Umbilical cord (tissue), 2 donors: ENCODE data around the gene HLA-DMB. TPM values are rescaled to one million over a fixed set of nuclear protein-coding genes. Genes with fewer than 3 reads are reported as not detected.
A peak's percentile ranks its signal among the peaks of the same experiment; 100 is the strongest.

Experiments used
- DNase-seq: peaks from one replicate; pipeline ENCODE4 v3.0.0-alpha.2; 2015; ENCODE audit warnings: low spot score
- total RNA-seq: library from RNA; depleted of rRNA; stranded (reverse); fragments of >200 nt; gene quantifications from one replicate; pipeline ENCODE4 v1.2.3, GENCODE V29; 2014; ENCODE audit warnings: low replicate concordance; ENCODE audit not compliant: insufficient read depth

The HLA-DMB gene
- 10.1 TPM for total RNA-seq

DNA sequence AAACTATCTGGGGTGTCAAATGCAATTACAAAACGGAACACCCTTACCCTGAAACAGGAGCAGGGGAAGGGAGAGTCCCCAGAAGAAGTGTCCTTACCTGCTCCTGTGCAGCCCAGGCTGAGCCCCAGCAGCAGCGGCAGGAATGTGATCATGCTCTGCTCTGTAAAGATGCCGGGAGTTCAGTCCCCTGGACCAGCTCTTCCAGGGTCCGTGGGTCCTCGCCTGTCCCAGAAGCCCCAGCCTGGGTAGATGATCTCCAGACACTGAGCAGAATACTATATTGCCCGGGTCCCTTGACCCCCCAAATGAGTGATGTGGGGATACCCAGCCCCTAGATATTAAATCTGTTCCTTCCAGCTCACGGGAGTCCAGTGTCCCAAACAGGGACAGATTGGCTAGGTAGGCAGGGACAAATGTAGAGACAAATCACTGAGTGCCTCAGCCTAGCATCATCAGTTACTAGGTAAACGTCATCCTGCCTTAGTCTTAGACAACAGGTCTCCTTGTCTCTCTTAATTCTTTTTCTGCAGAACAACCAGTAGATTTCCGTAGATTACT is at the start of gene HLA-DMB:
TSS of gene HLA-DMB (minus strand) at position 373 of the 558 bp plus-strand sequence. CDS start at position 152, 221 bp downstream.
- DNase-seq: peak; percentile 85

DNA sequence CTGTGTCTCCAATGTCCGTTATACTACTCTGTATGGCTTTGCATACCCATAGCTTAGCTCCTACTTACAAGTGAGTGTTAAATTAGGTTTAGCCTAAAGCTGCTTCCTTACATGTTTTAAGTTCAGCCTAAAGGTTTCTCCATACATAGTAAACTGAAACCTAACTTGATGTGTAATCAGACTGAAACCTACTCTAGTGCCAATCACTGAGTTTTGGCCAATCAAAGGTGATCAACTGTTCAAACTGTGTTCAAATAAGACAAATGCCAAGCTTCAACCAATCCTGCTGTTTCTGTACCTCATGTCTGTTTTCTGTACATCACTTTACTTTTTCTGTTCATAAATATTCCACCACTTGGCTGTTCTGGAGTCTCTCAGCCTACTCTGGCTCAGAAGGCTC is 48.5 kb upstream of the HLA-DMB start:
- no peak for DNase-seq

DNA sequence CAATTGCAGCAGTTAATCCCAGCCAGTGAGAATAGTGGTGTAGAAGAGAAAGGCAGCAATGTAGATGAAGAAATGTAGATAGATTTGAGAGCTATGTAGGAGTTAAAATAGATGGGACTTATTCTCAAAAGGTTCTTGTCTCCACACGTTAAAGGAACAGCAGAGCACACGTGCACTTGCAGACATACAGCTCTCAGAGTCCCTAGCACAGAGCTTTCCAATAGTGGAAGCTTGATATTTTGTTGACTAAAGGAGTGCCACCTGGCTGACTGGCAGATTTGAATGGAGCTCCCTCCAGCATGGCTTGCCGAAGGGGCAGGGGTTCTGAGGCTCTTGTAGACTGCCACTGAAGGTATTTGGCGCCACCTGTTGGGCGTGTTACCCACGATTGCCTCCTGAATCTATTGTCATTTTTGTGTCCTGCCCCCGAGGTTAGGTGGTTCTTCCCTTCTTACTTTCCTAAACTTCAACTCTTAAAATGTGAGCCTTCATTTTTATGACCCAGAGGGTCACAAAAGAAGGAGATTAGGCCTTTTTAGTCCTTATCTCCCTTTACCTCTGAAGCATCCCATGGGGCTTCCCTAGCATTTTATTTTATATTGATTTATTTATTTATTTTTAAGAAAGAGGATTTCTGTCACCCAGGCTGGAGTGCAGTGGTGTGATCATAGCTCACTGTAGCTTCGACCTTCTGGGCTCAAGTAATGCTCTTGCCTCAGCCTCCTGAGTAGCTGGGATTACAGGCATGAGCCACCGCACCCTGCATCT is 44.0 kb upstream of the HLA-DMB start:
- DNase-seq: peak; percentile 86

DNA sequence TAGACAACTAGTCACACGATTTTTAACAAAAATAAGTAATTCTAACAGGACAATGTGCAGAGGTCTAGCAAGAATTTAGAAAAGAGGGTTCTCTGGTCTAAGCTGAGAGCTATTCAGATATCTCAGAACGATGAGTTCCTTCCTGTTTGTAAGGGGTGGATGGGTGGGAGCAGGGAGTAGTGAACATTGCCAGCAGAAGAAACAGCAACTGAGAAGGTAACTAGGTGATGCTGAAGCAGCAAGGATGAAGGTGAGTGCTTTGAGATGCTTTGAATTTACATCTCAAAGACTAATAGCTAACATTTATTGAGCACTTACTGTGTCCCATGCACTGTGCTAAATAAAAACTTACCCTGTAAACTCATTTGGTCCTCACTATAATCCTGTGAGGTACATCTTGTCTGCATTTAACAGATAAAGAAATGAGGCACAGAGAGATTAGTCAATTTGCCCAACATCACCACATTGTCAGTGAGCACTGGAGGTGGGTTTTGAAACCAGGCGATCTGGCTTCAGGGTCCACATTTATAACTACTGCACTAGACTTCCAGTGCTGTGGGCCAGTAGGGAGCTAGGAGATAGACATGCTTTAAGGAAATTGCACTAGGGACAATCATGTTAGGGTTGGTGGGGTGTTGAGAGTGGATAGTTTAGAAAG is 43.3 kb upstream of the HLA-DMB start:
- no peak for DNase-seq

DNA sequence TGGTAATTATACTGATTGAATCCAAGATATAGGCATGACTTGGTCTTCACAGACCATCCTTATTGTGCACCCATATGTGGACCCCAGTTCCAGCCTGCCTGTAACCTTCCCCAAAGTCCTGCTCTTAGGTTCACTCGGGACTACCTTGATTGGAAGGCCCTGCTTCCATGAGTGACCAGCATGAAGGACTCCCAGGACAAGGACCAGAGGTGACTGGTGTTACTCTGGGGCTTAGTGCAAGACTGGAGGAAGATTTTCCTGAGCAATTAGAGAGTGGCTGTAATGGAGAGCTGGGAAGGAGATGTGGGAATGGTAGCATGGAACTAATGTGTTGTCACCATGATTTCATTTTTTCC is 42.6 kb upstream of the HLA-DMB start:
- DNase-seq: no peak

DNA sequence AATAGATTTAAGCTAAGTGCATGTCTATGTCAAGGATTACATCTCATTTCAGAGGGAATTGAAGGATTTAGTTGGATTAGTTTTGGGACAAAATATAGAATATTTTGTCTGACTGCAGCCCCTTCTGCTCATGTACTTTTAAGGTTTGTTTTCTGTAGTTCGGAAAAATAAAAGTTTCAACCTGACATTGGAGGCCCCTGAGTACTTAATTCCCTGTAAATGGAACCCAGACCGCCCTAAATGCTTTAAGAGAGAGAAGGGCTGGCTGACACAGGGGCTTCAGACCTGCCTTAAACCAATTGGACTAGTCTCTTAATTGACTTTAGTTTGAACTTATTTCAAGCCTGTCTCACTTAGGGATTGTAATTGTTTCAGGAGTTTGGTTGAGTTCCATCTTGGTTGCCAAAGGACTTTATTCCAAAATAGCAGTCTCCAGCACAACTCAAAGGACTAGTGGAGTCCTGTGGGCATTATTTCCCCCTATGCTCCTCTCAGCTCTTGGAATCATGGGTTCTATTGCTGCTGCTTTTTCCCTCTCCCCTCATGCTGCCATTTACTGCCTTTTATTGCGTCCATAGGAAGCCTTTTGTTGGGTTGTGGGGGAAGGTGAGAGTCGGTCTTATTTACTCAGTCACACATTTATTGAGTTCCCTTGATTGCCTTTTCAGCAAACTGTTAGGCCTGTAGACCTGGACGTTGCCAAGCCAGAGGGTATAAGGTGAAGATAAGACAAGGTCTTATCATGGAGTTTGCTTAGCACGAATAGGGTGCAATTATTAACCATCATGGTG is 42.1 kb upstream of the HLA-DMB start:
- no peak for DNase-seq

DNA sequence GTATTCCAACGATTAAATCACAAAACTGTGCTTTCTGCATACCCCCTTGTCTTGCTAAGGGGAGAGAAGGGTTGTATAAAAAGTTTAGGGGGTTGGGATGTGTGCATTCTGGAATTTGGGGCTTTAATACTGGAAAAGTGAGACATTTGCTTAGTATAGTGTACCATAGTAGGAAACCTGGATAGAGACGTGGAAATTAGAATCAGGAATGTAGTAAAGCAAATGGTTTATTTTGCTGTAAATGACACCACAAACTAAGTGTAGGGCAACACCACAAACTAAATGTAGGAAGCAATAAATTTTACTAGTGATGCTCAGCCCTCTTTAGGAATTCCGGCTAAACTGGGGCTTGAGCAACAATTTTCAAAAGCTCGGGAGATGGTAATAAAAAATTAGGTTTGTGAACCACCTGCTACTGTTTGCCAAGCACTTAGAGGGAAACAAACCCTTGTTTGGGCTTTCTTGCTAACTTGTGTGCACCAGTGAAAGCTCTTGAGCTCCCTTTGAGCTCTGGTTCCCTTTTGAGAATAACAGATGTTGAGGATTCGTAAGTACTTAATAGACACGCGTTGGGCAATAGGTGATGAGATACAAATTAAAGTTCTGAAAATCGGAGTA is 41.4 kb upstream of the HLA-DMB start:
- no peak for DNase-seq

DNA sequence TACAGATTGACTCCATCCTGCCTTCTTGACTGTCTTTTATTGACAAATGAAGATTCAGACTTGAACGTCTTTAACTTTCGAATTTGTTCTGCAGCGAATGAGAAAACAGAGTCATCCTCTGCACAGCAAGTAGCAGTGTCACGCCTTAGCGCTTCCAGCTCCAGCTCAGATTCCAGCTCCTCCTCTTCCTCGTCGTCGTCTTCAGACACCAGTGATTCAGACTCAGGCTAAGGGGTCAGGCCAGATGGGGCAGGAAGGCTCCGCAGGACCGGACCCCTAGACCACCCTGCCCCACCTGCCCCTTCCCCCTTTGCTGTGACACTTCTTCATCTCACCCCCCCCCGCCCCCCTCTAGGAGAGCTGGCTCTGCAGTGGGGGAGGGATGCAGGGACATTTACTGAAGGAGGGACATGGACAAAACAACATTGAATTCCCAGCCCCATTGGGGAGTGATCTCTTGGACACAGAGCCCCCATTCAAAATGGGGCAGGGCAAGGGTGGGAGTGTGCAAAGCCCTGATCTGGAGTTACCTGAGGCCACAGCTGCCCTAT is 39.7 kb upstream of the HLA-DMB start:
- no peak for DNase-seq

DNA sequence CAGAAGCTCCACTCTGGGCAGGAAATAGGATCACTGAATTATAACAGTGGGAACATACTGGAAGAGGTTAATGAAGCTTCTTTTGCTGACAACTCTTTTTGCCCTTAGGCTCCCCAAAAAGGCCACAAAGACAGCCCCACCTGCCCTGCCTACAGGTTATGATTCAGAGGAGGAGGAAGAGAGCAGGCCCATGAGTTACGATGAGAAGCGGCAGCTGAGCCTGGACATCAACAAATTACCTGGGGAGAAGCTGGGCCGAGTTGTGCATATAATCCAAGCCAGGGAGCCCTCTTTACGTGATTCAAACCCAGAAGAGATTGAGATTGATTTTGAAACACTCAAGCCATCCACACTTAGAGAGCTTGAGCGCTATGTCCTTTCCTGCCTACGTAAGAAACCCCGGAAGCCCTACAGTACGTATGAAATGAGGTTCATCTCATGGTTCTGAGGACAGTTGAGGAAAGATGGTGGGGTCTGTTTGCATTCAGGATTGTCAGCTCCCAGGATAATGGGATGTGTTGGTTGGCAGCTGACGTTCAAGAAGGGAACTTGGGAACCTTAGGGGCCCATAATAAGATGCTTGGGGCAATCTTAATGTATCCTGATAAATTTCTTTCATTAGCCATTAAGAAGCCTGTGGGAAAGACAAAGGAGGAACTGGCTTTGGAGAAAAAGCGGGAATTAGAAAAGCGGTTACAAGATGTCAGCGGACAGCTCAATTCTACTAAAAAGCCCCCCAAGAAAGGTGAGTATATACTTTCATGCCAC is 39.1 kb upstream of the HLA-DMB start:
- DNase-seq: no peak

DNA sequence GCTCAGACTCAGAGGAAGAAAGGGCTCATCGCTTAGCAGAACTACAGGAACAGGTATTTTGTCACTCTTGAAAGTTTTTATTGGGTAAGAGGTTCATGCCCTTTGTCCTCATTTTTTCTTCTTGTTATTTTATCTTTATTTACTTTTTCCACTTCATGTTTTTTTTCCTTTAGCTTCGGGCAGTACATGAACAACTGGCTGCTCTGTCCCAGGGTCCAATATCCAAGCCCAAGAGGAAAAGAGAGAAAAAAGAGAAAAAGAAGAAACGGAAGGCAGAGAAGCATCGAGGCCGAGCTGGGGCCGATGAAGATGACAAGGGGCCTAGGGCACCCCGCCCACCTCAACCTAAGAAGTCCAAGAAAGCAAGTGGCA is 37.1 kb upstream of the HLA-DMB start:
- DNase-seq: no peak

DNA sequence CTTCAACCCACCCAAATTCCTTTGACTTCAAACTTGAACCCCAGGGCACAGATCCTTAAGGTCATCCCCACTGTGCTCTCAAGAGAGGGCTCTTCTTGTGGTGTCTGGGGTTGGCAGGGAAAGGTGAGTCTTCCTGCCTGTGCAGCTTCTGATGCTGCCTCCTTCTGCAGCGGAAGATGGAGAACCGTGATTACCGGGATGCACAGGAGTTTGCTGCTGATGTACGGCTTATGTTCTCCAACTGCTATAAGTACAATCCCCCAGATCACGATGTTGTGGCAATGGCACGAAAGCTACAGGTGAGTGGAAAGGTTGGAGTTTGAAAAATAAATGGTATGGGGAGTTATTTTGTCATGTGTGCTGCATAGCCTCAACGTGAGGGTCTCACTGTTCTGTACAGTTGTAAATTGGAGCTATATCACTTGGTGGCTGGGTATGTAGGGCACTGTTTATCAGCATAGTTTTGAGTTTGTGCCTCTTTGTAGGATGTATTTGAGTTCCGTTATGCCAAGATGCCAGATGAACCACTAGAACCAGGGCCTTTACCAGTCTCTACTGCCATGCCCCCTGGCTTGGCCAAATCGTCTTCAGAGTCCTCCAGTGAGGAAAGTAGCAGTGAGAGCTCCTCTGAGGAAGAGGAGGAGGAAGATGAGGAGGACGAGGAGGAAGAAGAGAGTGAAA is 36.6 kb upstream of the HLA-DMB start:
- DNase-seq: no peak

DNA sequence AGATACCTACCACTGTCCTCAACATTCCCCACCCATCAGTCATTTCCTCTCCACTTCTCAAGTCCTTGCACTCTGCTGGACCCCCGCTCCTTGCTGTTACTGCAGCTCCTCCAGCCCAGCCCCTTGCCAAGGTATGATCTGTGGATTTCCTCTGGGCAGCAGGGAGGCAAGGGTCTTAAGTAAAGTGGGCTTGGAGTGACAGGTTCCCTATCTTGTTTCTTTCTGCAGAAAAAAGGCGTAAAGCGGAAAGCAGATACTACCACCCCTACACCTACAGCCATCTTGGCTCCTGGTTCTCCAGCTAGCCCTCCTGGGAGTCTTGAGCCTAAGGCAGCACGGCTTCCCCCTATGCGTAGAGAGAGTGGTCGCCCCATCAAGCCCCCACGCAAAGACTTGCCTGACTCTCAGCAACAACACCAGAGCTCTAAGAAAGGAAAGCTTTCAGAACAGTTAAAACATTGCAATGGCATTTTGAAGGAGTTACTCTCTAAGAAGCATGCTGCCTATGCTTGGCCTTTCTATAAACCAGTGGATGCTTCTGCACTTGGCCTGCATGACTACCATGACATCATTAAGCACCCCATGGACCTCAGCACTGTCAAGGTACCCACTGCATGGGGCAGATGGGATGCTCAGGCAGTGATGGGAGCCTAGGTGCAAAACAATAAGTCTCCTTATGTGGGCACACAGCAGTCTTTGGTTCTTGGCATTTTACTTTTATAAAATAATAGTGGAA is 35.7 kb upstream of the HLA-DMB start:
- DNase-seq: no peak

DNA sequence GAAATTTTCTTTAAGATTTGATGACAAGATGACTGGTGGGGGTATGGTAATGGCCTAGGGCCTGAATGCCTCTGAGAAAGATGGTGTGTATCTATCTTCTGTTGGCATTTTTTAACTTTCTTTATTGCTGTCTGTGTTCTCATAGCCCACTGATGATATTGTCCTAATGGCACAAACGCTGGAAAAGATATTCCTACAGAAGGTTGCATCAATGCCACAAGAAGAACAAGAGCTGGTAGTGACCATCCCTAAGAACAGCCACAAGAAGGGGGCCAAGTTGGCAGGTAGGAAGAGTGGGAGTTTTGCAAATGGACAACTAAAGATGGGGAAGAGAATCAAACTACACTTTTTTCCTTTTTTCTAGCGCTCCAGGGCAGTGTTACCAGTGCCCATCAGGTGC is 35.1 kb upstream of the HLA-DMB start:
- DNase-seq: no peak

DNA sequence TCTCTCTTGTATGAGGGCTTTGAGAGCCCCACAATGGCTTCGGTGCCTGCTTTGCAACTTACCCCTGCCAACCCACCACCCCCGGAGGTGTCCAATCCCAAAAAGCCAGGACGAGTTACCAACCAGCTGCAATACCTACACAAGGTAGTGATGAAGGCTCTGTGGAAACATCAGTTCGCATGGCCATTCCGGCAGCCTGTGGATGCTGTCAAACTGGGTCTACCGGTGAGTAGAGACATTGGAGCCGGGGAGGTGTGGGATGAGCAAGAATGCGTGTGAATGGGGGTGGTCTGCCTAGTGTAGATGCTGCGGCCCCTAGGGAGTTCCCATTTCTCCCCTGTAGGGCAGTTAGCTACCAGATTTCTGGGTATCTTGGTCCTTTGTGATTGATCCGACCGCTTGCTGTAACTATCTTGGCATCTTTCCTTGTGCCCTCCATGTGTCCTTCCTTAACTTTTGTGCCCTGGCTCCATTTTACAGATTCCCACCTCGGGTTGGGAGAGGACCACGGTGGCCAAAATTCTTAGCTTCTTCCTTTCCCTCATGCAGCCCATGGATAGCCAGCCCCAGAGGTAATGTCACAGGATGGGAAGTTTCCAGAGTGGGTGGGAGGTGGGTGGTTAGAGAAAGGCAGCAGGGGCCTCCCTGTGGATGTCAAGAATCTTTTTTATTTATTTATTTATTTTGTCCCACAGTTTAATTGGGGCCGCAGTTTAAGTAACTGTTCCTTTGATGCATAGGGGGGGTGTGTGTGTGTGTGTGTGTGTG is 33.9 kb upstream of the HLA-DMB start:
- no peak for DNase-seq

DNA sequence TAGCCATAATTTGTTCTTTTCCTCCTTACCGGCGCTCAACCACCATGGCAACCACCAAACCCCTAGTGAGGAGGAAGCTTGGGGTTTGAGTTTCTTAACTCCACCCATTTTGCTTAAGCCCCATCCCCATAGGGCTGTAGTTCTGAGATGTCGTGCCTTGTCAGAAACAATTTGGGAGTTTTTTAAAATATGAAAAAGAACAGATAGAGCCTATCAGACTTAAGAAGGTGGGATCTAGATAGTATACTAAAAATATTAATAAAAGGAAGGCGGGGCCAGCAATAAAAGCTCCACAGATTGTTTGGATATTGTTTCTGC is 33.1 kb upstream of the HLA-DMB start:
- peak; percentile 76 for DNase-seq

DNA sequence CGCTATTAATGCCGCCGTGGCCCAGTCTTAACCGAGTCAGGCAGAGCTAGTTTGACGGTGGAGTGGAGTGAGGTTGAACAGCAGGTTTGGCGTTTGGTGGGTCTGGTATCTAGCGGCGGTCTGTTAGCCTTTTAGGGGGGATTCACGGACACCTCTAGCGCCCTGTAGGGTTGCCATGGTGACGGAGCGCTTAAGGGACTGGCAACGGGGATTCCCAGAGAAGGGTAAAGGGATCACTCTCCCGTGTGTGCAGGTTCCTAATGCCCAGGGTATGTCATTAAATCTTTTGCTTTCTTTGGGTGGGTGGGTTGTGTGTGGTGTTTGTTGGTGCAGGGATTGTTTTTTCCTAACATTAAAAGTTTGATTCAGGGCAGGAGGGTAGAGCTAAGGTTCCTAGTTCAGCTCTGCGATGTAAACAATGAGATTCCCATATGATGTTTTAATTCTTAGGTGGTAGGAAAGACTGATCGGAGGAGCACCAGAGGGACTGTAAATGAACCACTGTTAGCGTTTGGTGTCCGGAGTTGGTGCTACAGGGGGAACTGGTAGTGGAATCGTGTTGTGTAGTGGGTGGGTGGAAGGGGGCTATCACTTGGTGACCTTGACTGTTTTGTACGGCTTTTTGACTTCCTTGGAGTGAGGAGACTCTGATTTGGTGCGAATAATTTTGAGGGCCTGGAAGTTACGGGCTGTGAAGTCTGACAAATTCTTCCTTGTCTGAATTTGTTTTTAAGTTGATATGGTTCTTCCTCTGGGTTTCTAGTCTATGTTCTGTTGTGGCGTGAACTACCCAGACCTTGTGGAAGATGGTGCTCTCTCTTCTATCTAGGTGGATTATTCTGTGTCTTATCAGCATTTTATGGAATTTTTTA is 32.6 kb upstream of the HLA-DMB start:
- DNase-seq: peak; percentile 50

DNA sequence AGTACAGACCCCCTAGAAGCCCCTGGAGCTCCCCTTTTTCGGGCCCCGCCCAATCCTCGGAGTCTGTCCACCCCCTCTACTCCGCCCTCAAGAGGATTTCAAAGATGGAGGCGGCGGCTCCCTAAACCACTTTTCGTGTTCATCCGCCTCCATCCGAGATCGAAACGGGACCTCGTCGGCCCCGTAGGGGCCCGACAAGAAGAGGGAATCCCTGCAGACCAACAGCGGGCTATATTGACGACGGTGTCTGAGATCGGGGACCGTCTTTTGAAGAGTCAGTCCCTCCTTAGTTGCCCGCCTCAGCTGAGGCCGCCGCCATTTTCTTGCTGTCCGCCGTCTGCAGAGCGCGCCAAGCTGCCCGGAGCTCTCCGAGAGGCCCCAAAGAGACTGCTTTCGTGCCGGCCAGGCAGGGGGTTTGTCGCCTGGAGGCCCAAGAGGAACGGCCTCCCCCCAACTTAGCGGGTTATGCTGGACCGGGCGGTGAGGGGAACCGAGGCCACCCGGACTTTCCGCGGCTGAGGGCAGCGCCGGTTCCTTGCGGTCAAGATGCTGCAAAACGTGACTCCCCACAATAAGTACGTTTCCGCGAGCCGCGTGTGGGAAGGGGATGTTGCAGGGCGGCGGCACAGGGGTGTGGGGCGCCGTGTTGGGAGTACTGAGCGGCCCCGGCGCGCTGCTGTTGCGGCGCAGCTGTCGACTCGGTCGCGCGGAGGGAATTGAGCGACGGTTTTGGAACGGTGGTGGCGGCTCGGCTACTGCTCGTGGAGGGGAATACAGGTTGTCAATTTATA is 31.7 kb upstream of the HLA-DMB start:
- no peak for DNase-seq
